ENCODE data around the gene PKIG.

Gene PKIG

DNA sequence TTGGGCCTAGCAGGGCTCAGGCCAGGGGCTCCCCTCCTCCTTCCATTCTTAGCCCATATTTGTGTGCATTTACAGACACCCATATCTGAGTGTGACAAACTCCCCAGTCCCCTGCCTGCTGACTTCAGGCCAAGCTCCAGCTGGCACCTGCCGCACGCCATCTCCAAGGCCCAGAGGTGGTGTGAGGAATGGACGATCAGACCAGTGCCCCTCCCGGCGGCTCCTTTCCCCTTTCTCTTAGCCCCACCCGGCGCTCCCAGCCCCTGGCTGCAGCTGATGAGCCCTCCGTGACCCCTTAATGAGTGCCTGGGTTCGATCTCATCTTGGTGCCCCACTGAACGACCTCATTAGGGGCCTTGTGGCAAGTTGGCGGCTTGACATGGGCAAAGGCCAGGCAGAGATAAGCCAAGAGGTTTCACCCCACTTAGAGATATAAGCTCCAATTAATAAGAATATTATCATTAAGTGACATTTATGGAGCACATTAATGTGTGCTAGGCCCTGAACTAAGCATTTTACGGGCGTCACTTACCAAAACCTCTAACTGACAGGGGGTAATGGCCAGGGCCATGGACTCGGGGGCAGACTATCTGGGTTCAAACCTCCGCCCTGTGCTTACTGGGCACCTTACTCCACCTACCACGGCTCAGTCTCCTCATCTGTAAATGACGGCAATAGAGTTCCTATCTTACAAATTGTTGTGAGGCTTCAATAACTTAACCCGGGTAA lies 51.7 kb downstream of the PKIG start:
- Histone ChIP-seq H3K27me3 (ENCODE audit: insufficient read depth, low read length, poor library complexity) (no peaks in the 10 kb centered on the region), H3K4me1 (ENCODE audit: insufficient read depth, low read length) (0 out of 2 replicates have a peak, but pooled peaks cover 15% of the 10 kb centered on the region), H3K9ac (ENCODE audit: low read depth, low read length) (no peak overlapping the region), H3K36me3 (ENCODE audit: insufficient read depth, low read length) (peaks cover 100% of the 10 kb centered on the region), H3K79me2 (ENCODE audit: insufficient read depth, low read length) (peaks cover 100% of the 10 kb centered on the region), H3K4me2 (ENCODE audit: insufficient read depth, low read length) (no peak overlapping the region), H3K4me3 (ENCODE audit: low read depth in 1 of 2, low read length in 2 of 2) (no peak overlapping the region), H4K20me1 (ENCODE audit: insufficient read depth, low read length) (peaks cover 83% of the 10 kb centered on the region), H3K27ac (ENCODE audit: low read length) (peak overlapping the region; percentile 59), H3K9me3 (ENCODE audit: insufficient read depth, low read length, severe bottlenecking) (no peaks in the 10 kb centered on the region), H2AFZ (ENCODE audit: low read depth, low read length) (no peak overlapping the region)
- TF ChIP-seq EZH2 (IDR thresholded peaks at IDR 0.05; ENCODE audit: borderline replicate concordance, low read depth, low read length, severe bottlenecking), result no peak
- TF ChIP-seq, protein P1, sequence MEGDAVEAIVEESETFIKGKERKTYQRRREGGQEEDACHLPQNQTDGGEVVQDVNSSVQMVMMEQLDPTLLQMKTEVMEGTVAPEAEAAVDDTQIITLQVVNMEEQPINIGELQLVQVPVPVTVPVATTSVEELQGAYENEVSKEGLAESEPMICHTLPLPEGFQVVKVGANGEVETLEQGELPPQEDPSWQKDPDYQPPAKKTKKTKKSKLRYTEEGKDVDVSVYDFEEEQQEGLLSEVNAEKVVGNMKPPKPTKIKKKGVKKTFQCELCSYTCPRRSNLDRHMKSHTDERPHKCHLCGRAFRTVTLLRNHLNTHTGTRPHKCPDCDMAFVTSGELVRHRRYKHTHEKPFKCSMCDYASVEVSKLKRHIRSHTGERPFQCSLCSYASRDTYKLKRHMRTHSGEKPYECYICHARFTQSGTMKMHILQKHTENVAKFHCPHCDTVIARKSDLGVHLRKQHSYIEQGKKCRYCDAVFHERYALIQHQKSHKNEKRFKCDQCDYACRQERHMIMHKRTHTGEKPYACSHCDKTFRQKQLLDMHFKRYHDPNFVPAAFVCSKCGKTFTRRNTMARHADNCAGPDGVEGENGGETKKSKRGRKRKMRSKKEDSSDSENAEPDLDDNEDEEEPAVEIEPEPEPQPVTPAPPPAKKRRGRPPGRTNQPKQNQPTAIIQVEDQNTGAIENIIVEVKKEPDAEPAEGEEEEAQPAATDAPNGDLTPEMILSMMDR (IDR thresholded peaks at IDR 0.05; ENCODE audit: borderline replicate concordance, extremely low read depth, low read length, poor library complexity, severe bottlenecking), result no peak
- ATAC-seq (ENCODE audit: insufficient read depth, low read depth) (no peak), DNase-seq (no peak)

DNA sequence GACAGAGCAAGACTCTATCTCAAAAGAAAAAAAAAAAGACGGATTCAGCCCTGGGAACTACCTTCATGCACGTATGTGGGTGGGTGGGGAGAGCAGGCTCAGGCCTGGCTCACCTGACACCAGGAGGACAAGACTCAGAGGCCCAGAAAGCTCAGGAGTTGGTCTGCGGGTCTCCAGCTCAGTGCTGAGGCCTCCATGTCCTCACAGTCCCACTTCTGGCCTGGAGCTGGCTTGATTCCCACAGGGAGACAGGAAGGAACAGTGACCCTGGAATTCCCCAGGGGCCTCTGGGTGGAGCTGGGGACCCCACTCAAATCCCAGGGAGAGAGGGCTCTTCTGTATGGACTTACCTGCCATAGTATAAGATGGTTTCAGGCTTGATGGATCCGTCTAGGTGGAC lies 53.5 kb downstream of the PKIG start:
- Histone ChIP-seq H3K9ac (ENCODE audit: low read depth, low read length) (no peak overlapping the region), H3K9me3 (ENCODE audit: insufficient read depth, low read length, severe bottlenecking) (no peaks in the 10 kb centered on the region), H3K79me2 (ENCODE audit: insufficient read depth, low read length) (peaks cover 100% of the 10 kb centered on the region), H3K36me3 (ENCODE audit: insufficient read depth, low read length) (peaks cover 100% of the 10 kb centered on the region), H3K4me3 (ENCODE audit: low read depth in 1 of 2, low read length in 2 of 2) (no peak overlapping the region), H3K27me3 (ENCODE audit: insufficient read depth, low read length, poor library complexity) (no peaks in the 10 kb centered on the region), H3K27ac (ENCODE audit: low read length) (peak overlapping the region; percentile 29; the same call in 1 of the 2 replicates), H2AFZ (ENCODE audit: low read depth, low read length) (no peak overlapping the region), H3K4me2 (ENCODE audit: insufficient read depth, low read length) (no peak overlapping the region), H3K4me1 (ENCODE audit: insufficient read depth, low read length) (peaks cover 23% of the 10 kb centered on the region; the same call in 1 of the 2 replicates), H4K20me1 (ENCODE audit: insufficient read depth, low read length) (peaks cover 90% of the 10 kb centered on the region)
- TF ChIP-seq, protein P1 (IDR thresholded peaks at IDR 0.05; ENCODE audit: borderline replicate concordance, extremely low read depth, low read length, poor library complexity, severe bottlenecking), result no peak
- TF ChIP-seq EZH2 (IDR thresholded peaks at IDR 0.05; ENCODE audit: borderline replicate concordance, low read depth, low read length, severe bottlenecking), result no peak
- DNase-seq (no peak), ATAC-seq (ENCODE audit: insufficient read depth, low read depth) (no peak)

DNA sequence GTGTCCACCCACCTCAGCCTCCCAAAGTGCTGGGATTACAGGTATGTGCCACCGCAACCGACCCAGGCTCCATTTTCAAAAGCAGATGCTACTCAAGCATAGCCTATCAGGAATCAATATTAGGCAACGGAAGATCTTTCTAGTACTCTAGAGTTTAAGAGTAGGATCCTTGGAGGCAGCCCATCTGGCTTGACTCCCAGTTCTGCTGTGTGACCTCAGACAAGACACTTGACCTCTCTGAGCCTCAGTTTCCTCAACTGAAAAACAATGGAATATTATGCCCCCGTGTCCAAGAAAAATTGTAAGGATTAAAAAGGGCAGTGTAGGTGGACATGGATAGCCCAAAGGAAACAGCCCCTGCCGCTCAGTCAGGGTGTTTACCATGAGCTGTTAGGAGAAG lies 54.7 kb downstream of the PKIG start:
- peaks cover 100% of the 10 kb centered on the region for H3K36me3 ChIP-seq (ENCODE audit: insufficient read depth, low read length)
- no peak overlapping the region for H2AFZ ChIP-seq (ENCODE audit: low read depth, low read length)
- no peak for ATAC-seq (ENCODE audit: insufficient read depth, low read depth)
- no peak overlapping the region for H3K4me3 ChIP-seq (ENCODE audit: low read depth in 1 of 2, low read length in 2 of 2)
- no peaks in the 10 kb centered on the region for H3K27me3 ChIP-seq (ENCODE audit: insufficient read depth, low read length, poor library complexity)
- peaks cover 100% of the 10 kb centered on the region for H3K79me2 ChIP-seq (ENCODE audit: insufficient read depth, low read length)
- H3K9me3 ChIP-seq (ENCODE audit: insufficient read depth, low read length, severe bottlenecking), result no peaks in the 10 kb centered on the region
- TF ChIP-seq, protein P1 (IDR thresholded peaks at IDR 0.05; ENCODE audit: borderline replicate concordance, extremely low read depth, low read length, poor library complexity, severe bottlenecking), result no peak
- TF ChIP-seq EZH2 (IDR thresholded peaks at IDR 0.05; ENCODE audit: borderline replicate concordance, low read depth, low read length, severe bottlenecking), result no peak
- no peak for DNase-seq
- no peak overlapping the region for H3K4me2 ChIP-seq (ENCODE audit: insufficient read depth, low read length)
- peaks cover 89% of the 10 kb centered on the region for H4K20me1 ChIP-seq (ENCODE audit: insufficient read depth, low read length)
- peak overlapping the region; percentile 59 for H3K27ac ChIP-seq (ENCODE audit: low read length)
- peaks cover 32% of the 10 kb centered on the region for H3K4me1 ChIP-seq (ENCODE audit: insufficient read depth, low read length)
- no peak overlapping the region for H3K9ac ChIP-seq (ENCODE audit: low read depth, low read length)
